Nephron progenitor cell (in vitro differentiated cells): ENCODE measurements around the gene TLL2.
A peak's percentile ranks its signal among the peaks of the same experiment; 100 is the strongest.

ENCODE experiments used
- DNase-seq: peaks from one replicate; pipeline ENCODE4 v3.0.0; 2021
- H3K27ac Mint-ChIP-seq: 2 replicates; pipeline ENCODE4 v1.8.0; 2021; ENCODE audit warnings: mild to moderate bottlenecking, moderate library complexity, mixed read lengths
- H3K27me3 Mint-ChIP-seq: 2 replicates; pipeline ENCODE4 v1.8.0; 2021; ENCODE audit warnings: mild to moderate bottlenecking, low read depth, mixed read lengths; ENCODE audit not compliant: poor library complexity
- H3K36me3 Mint-ChIP-seq: 2 replicates; pipeline ENCODE4 v1.8.0; 2021; ENCODE audit warnings: low read depth, mixed read lengths
- H3K4me1 Mint-ChIP-seq: 2 replicates; pipeline ENCODE4 v1.8.0; 2021; ENCODE audit warnings: mixed read lengths
- H3K4me3 Mint-ChIP-seq: 2 replicates; pipeline ENCODE4 v1.8.0; 2021; ENCODE audit warnings: mild to moderate bottlenecking, moderate library complexity, mixed read lengths
- H3K9me3 Mint-ChIP-seq: 2 replicates; pipeline ENCODE4 v1.8.0; 2021; ENCODE audit warnings: mild to moderate bottlenecking, moderate library complexity, mixed read lengths
- CTCF ChIP-seq: fragments of 200-600 bp; sonication (generic); IDR thresholded peaks from 2 replicates; pipeline ENCODE4 v1.5.0; 2021; ENCODE audit warnings: antibody characterized with exemption

Gene TLL2

GRCh38 chr10:96379758-96380157 is 134.0 kb downstream of the TLL2 start:
- Mint-ChIP-seq H3K27ac (no peak overlapping the region), H3K27me3 (peaks cover 4% of the 10 kb centered on the region), H3K36me3 (no peaks in the 10 kb centered on the region), H3K4me3 (no peak overlapping the region), H3K4me1 (peaks cover 9% of the 10 kb centered on the region), H3K9me3 (no peaks in the 10 kb centered on the region)
- no peak for TF ChIP-seq CTCF
- DNase-seq, result no peak

GRCh38 chr10:96378741-96379140 is 135.0 kb downstream of the TLL2 start:
- no peak for DNase-seq
- no peak for TF ChIP-seq CTCF
- H3K9me3 Mint-ChIP-seq, result no peaks in the 10 kb centered on the region
- H3K27ac Mint-ChIP-seq, result no peak overlapping the region
- no peaks in the 10 kb centered on the region for H3K36me3 Mint-ChIP-seq
- no peak overlapping the region for H3K4me3 Mint-ChIP-seq
- H3K27me3 Mint-ChIP-seq, result peaks cover 8% of the 10 kb centered on the region
- peaks cover 16% of the 10 kb centered on the region for H3K4me1 Mint-ChIP-seq

- Mint-ChIP-seq H3K27ac (no peak overlapping the region), H3K9me3 (no peaks in the 10 kb centered on the region), H3K4me3 (no peak overlapping the region), H3K36me3 (no peaks in the 10 kb centered on the region), H3K27me3 (peaks cover 8% of the 10 kb centered on the region), H3K4me1 (peaks cover 16% of the 10 kb centered on the region)
- no peak for TF ChIP-seq CTCF
- DNase-seq, result no peak
Measured at GRCh38 chr10:96377816-96378294, 135.9 kb downstream of the TLL2 start.

GRCh38 chr10:96376483-96376882 is 137.2 kb downstream of the TLL2 start:
- Mint-ChIP-seq H3K27ac (no peak overlapping the region), H3K36me3 (no peaks in the 10 kb centered on the region), H3K27me3 (peaks cover 8% of the 10 kb centered on the region), H3K9me3 (no peaks in the 10 kb centered on the region), H3K4me3 (no peak overlapping the region), H3K4me1 (peaks cover 16% of the 10 kb centered on the region)
- DNase-seq, result no peak
- TF ChIP-seq CTCF, result no peak

- Mint-ChIP-seq H3K36me3 (no peaks in the 10 kb centered on the region), H3K27ac (no peak overlapping the region), H3K4me3 (peak overlapping the region; percentile 79), H3K4me1 (peaks cover 16% of the 10 kb centered on the region), H3K27me3 (peaks cover 8% of the 10 kb centered on the region), H3K9me3 (no peaks in the 10 kb centered on the region)
- peak; percentile 90 for DNase-seq
- TF ChIP-seq CTCF, result peak; percentile 97
Measured at GRCh38 chr10:96374985-96375830, 138.5 kb downstream of the TLL2 start.

GRCh38 chr10:96374639-96374984 is 139.1 kb downstream of the TLL2 start:
- Mint-ChIP-seq H3K4me3 (peak overlapping the region; percentile 79), H3K36me3 (no peaks in the 10 kb centered on the region), H3K27me3 (peaks cover 8% of the 10 kb centered on the region), H3K9me3 (no peaks in the 10 kb centered on the region), H3K27ac (no peak overlapping the region), H3K4me1 (peaks cover 16% of the 10 kb centered on the region)
- no peak for TF ChIP-seq CTCF
- peak; percentile 36 for DNase-seq
